Activated CD8-positive, alpha-beta memory T cell treated with anti-CD3 and anti-CD28 coated beads for 24 hours (primary cell): Measurements from ENCODE around the gene DNAI2.

ENCODE experiments used
- DNase-seq: peaks from one replicate; pipeline ENCODE4 v3.0.0-alpha.2; 2020

The DNAI2 gene

GRCh38 chr17:74307984-74308773 is 34.1 kb downstream of the DNAI2 start:
- no peak for DNase-seq

GRCh38 chr17:74309902-74310301 is 35.9 kb downstream of the DNAI2 start:
- DNase-seq = no peak

- DNase-seq = no peak
These were observed 40.8 kb downstream of the DNAI2 start for GRCh38 chr17:74314877-74315276.

DNA sequence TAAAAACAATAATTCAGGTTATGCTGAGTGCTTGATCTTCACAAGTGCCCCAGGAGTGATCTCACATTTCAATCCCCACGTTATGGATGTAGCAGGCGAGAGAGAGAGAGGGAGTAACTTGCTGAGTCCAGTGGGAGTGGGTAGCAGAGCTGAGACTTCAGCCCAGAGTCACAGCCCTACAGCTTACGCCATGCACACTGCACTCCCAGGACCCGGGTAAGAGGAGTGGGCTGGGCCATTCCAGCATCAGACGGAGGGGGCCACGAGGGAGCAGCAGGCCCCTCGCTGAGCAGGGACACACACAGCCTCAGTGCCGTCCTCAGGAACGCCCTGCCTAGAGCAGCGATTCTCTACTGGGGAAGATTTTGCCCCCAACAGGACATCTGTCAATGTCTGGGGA is 42.2 kb downstream of the DNAI2 start:
- DNase-seq = no peak

GRCh38 chr17:74317071-74317470 is 43.0 kb downstream of the DNAI2 start:
- DNase-seq = no peak

GRCh38 chr17:74318391-74318790 is 44.4 kb downstream of the DNAI2 start:
- no peak for DNase-seq

DNA sequence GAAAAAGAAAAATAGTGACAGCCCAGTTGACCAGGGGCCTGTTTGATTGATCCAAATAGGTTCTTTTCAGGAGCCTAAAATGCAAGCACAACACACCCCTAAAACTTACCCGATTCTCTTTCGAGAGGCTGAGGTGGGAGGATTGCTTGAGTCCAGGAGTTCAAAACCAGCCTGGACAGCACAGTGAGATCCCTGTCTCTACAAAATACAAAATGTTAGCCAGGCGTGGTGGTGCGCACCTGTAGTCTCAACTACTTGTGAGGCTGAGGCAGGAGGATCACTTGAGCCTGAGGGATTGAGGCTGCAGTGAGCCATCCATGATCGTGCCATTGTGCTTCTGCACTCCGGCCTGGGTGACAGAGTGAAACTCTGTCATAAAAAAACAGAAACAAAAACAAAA is 50.5 kb downstream of the DNAI2 start:
- no peak for DNase-seq

DNA sequence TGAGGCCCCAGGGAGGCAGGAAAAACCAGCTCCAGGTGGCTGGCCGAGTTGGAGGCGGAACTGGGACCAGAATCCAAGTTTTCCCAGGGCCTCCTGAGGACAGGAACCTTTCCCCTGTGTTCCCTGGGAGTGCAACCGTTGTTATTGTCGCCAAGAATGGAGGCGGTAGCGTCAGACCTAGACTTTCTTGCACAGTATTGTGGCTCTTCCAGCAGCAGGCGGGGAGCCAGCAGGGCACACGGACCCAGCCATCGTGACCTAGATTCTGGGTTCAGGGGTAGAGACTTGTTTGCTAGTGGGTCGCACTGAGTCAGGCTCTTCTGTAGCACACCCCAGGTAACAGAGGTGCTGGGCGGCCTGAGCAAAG is 51.3 kb downstream of the DNAI2 start:
- DNase-seq = no peak

DNA sequence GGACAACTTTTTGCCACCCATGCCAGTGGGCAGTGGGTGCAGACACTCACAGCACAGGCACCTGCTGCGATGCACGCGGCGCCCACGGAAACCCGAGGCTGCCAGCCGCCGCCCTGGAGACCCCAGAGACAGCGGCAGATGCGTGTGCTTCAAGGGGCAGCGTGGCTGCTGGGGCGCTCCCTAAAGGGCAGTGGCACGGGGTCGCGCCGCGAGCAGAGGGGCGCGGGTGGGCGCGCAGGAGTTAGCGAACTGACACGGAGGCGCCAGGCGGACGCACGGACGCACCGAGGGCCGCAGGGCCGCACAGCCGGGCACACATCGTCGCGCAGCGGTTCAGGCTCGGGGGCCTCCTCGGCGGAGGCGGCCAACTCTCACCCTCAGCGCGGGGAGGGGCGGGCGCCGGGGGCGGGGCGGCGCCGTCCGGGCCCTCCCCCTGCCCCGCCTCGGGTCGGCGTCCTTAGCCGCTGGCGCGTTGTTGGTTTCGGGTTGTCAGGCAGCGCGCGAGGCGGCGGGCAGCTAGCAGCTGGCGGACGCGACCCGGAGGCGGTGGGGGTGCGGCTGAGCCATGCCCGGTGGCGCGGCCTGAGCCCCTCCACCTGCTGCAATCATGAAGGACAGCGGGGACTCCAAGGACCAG is 51.8 kb downstream of the DNAI2 start, which contains the start of gene KIF19:
KIF19 (plus strand) TSS at position 484 of the 637 bp plus-strand sequence; CDS start at position 608, 124 bp downstream.
- DNase-seq = peak; percentile 81

DNA sequence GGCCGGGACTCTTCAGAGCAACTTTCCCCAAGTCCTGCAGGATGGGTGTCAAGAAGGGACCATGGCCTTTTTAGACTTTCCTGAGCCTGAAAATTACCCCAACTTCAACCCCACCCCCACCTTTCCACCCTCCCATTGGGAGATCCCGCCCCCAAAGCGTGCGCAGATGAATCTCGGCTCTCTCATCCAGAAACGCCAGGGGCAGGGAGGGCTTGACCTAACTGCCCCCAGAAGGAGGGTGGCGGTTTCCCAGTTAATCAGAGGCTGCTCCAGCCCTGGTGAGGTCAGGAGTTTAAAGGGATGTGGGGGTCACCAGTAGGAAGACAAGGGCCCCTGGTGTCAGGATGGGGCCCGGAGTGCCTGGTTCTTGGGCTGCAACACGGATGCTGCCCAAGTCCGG is 52.5 kb downstream of the DNAI2 start:
- no peak for DNase-seq

- DNase-seq = no peak
These were observed 54.5 kb downstream of the DNAI2 start for GRCh38 chr17:74328487-74328886.

GRCh38 chr17:74329378-74329777 is 55.3 kb downstream of the DNAI2 start:
- DNase-seq = no peak

DNA sequence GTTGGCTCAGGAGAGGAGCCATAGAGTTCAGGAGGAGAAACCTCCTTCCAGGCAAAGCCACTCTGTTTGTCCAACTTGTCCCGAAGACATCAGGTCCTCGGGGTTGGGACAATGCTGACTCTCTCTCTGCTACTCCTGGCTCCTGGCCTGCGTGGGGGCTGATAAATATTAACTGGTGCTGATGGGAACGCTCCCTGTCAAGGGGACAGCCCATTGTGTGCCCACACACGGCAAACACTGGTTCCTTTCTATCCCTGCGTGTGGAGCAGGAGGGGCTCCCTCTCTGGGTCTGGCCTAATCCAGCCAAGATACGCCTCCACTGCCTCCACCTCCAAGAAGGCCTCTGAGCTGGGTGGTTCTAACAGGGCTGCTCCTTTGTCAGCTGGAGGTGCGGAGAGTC is 56.4 kb downstream of the DNAI2 start:
- DNase-seq = no peak

GRCh38 chr17:74332017-74332650 is 58.1 kb downstream of the DNAI2 start:
- DNase-seq = no peak

DNA sequence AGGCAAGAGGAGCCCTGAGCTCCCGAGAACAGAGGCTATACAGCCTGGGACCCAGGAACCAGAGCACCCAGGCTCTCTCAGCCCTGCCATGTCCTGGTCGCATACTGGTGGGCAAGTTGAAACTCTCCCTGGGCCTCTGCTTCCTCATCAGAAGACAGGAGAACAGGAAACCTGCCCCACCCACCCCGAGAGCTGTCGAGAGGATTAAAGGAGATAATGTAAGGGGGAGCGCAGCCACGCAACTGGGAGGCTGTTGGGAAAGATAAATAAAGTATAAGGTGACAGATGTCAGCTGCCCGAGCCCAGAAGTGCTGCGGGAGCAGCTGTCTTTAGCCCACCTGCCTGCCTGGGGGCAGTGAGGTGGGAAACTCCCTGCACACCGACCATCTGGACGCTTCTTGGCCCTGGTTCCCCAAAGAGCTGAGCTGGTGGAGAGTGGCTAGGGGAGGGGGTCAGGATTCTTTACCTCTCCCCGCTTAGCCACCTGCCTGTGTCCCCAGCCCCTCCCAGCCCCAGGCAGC is 58.8 kb downstream of the DNAI2 start:
- no peak for DNase-seq

DNA sequence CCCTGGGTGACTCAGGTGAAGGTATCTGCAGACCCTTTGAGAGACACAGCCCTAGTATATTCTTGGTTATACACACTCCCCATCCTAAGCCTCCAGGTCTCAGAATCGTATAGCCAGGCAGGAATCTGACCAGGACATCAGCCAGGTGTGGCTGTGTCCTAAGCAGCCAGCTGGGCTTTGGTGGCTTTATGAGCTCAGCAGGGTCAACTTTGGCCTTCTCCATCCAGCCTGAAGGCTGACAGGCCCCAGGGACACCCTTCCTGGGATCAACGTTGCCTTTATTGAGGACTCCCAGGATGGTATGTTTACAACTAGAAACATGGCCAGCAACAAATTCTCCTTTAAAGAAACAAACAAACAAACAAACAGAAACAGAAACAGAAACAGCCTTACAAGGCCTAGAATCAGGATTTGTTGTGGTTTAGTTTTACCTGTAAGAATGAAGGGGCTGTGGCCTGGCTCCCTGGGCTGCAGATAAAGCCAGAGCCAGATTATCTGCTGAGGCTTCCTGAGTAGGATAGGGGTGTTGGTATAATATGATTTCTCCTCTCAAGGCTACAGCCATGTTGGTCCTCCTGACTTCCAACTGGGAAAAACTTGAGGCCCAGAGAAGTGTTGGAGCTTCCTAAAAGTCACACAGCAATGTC is 60.5 kb downstream of the DNAI2 start:
- DNase-seq = no peak

DNA sequence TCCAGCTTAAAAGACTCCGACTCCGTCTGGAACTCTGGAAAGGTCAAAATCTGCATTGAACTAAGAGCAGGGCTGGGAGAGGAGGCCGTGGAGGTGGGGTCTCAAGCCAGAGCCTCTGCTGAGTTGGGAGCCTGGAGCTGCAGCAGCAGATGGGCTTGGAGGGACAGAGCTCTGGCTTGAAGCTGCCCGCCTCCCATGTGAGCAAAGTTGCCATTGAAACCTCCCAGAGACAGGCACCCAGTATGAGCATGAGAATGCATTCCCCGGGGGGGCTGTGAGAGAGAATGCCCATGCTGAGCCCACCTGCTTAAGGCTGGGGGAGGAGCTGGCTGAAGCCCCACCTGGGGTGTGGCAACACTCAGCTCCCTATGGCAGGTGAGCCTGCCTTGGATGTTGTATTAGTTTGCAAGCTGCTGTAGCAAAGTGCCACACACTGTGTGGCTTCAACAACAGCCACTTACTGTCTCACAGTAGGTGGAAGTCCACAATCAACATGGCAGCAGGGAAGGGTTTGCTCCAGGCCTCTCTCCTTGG is 61.6 kb downstream of the DNAI2 start:
- no peak for DNase-seq

DNA sequence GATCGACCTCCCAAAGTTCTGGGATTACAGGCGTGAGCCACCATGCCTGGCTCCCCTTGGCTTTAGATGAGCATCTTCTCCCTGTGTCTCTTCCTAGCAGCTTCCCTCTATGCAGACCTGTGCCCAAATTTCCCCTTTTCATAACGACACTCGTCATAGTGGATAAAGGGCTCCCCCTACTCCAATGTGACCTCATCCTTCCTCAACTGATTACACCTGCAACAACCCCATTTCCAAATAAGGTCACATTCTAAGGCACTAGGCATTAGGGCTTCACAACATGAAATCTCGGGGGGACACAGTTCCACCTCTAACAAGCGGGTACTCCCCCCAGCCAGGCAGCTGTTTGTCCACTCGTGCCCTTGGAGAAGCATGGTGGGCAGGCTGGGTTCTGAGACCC is 62.3 kb downstream of the DNAI2 start:
- DNase-seq = no peak

- DNase-seq = no peak
These were observed 63.9 kb downstream of the DNAI2 start for GRCh38 chr17:74337834-74338500.

DNA sequence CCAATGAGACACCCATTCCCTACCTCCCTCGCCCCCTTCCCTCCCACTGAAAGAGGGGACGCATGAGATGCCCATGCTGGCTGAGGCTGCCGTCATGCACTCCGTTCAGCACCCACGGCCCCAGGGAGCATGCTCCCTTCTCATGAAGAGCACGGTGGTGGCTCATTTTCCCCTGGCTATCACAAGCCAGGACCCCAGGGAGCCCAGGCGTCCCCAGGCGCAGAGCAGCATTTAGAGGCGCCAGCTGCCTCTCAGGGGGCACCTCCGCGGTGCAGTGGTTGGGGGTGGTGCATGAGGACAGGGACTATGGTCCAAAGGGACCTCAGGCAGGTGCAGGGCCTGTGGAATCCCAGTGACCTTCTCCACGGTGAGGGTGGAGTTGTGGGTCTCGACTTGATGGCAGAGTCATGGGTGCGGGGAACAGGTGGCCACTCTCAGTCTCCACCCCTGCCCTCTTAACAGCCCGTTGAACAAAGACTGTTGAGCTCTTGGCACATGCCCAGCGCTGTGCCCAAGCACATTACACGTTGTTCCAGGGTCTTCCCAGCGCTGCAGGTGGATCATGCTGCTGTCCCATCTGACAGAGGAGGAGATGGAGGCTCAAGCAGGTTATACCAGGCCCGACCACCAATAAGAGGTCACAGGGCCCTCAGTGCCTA is 65.6 kb downstream of the DNAI2 start:
- DNase-seq = no peak

DNA sequence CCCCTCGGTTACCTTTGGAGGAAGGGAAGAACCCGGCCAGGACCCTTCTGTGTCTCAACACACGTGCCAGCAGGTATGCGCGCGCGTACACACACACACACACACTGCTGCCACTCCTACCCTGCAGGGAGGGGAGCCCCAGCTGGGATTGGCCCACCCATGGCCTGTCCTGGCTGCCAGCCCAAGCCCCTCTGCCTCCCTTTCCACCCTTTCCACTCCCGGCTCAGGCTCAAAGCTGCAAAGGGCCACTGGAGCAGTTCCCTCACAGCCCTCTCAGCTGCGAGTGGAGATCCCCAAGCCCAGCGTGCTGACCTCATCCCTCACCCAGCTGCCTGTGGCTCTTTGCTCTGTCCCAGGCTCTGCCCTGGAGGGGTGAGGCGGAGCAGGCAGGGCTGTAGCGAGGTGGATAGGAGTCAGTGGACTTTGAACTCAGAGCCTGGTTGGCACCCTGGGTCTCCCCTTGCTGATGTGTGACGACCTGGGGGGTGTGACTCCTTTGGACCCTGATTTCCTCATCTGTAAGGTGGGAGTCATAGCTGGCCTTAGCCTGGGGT is 66.5 kb downstream of the DNAI2 start:
- DNase-seq = no peak

- no peak for DNase-seq
These were observed 68.2 kb downstream of the DNAI2 start for GRCh38 chr17:74342224-74342623.
